ENCODE data around the gene FERMT3. TPM values are rescaled to one million over a fixed set of nuclear protein-coding genes. Genes with fewer than 3 reads are reported as not detected.
A peak's percentile ranks its signal among the peaks of the same experiment; 100 is the strongest.

The FERMT3 gene
- total and polyA plus RNA-seq, 4 donors: 3.4 to 47.2 (median 9.7) TPM

DNA sequence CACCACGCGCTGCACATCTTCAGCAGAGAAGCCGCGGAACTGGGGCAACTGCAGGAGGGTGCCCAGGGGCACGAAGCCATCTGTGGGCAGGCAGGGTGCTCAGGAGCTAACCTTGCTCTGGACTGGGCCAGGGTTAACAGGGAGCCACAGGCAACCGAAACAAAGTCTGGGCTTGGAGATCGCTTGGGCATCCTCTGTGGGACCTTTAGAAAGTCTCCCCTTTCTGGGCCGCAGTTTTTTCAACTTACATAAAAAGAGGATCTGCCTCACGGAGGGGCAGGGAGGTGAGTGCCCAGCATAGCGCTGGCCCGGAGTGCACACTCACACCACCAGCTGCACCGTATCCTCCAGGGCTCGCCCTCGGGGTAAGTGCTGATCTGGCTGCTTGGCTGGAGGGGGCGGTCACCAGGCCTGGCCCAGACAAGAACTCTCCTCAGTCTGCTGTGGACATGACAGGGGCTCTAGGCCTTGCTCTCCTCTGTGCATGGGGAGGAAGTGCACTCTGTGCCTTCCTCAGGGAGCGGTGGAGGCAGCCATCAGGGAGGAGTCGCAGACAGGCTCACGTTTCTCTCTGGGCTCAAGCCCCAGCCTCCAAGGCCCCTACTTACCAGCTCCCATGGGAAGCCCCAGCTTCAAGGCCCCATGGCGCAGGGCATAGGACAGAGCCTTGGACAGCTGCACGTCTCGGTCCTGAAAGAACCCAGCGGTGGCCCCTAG, 18.5 kb downstream of the FERMT3 start:
- WGBS: 72% methylated on average over 22 of the region's 22 CpGs
- Histone ChIP-seq H3K27ac (ENCODE audit: low read depth in 1 of 2, low read length in 2 of 2) (peak overlapping the region; percentile 52 to 92), H3K9me3 (ENCODE audit: control insufficient read depth in 4 of 4, low read length in 3 of 4) (no peaks in the 10 kb centered on the region), H3K27me3 (ENCODE audit: control insufficient read depth in 4 of 4, insufficient read depth in 4 of 4, low read length in 3 of 4) (no peaks in the 10 kb centered on the region), H3K36me3 (ENCODE audit: control insufficient read depth in 4 of 4, insufficient read depth in 3 of 4, low read depth in 1 of 4, low read length in 3 of 4) (peaks cover 0 to 24% (median 8%) of the 10 kb centered on the region in 4 donors), H3K4me1 (ENCODE audit: control insufficient read depth in 4 of 4, insufficient read depth in 4 of 4, low read length in 3 of 4) (peaks cover 11 to 39% (median 26%) of the 10 kb centered on the region in 4 donors), H3K9ac (ENCODE audit: low read depth in 1 of 2, low read length in 2 of 2) (peak overlapping the region in 1 of 2 donors; percentile 45), H3K4me3 (ENCODE audit: low read depth in 1 of 3, low read length in 3 of 3) (peak overlapping the region; percentile 51 to 71 (median 67))
- TF ChIP-seq YY1 (IDR thresholded peaks at IDR 0.05): no peak
- no peak for TF ChIP-seq GABPA (IDR thresholded peaks at IDR 0.05 in 1 of 2, conservative IDR thresholded peaks at IDR 0.05 in 1 of 2)
- no peak for TF ChIP-seq FOXA1 (IDR thresholded peaks at IDR 0.05)
- TF ChIP-seq SP1 (IDR thresholded peaks at IDR 0.05): no peak
- TF ChIP-seq RXRA (IDR thresholded peaks at IDR 0.05): no peak
- TF ChIP-seq, protein P1, sequence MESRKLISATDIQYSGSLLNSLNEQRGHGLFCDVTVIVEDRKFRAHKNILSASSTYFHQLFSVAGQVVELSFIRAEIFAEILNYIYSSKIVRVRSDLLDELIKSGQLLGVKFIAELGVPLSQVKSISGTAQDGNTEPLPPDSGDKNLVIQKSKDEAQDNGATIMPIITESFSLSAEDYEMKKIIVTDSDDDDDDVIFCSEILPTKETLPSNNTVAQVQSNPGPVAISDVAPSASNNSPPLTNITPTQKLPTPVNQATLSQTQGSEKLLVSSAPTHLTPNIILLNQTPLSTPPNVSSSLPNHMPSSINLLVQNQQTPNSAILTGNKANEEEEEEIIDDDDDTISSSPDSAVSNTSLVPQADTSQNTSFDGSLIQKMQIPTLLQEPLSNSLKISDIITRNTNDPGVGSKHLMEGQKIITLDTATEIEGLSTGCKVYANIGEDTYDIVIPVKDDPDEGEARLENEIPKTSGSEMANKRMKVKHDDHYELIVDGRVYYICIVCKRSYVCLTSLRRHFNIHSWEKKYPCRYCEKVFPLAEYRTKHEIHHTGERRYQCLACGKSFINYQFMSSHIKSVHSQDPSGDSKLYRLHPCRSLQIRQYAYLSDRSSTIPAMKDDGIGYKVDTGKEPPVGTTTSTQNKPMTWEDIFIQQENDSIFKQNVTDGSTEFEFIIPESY (IDR thresholded peaks at IDR 0.05): no peak
- TF ChIP-seq RAD21 (IDR thresholded peaks at IDR 0.05): no peak
- TF ChIP-seq JUND (IDR thresholded peaks at IDR 0.05): no peak
- TF ChIP-seq, protein P2, sequence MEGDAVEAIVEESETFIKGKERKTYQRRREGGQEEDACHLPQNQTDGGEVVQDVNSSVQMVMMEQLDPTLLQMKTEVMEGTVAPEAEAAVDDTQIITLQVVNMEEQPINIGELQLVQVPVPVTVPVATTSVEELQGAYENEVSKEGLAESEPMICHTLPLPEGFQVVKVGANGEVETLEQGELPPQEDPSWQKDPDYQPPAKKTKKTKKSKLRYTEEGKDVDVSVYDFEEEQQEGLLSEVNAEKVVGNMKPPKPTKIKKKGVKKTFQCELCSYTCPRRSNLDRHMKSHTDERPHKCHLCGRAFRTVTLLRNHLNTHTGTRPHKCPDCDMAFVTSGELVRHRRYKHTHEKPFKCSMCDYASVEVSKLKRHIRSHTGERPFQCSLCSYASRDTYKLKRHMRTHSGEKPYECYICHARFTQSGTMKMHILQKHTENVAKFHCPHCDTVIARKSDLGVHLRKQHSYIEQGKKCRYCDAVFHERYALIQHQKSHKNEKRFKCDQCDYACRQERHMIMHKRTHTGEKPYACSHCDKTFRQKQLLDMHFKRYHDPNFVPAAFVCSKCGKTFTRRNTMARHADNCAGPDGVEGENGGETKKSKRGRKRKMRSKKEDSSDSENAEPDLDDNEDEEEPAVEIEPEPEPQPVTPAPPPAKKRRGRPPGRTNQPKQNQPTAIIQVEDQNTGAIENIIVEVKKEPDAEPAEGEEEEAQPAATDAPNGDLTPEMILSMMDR (IDR thresholded peaks at IDR 0.05; ENCODE audit: low read depth, low read length, missing input control): no peak
- no peak for TF ChIP-seq TAF1 (conservative IDR thresholded peaks at IDR 0.05)
- TF ChIP-seq, protein P3, sequence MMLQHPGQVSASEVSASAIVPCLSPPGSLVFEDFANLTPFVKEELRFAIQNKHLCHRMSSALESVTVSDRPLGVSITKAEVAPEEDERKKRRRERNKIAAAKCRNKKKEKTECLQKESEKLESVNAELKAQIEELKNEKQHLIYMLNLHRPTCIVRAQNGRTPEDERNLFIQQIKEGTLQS (IDR thresholded peaks at IDR 0.05): no peak
- TF ChIP-seq, protein P4, sequence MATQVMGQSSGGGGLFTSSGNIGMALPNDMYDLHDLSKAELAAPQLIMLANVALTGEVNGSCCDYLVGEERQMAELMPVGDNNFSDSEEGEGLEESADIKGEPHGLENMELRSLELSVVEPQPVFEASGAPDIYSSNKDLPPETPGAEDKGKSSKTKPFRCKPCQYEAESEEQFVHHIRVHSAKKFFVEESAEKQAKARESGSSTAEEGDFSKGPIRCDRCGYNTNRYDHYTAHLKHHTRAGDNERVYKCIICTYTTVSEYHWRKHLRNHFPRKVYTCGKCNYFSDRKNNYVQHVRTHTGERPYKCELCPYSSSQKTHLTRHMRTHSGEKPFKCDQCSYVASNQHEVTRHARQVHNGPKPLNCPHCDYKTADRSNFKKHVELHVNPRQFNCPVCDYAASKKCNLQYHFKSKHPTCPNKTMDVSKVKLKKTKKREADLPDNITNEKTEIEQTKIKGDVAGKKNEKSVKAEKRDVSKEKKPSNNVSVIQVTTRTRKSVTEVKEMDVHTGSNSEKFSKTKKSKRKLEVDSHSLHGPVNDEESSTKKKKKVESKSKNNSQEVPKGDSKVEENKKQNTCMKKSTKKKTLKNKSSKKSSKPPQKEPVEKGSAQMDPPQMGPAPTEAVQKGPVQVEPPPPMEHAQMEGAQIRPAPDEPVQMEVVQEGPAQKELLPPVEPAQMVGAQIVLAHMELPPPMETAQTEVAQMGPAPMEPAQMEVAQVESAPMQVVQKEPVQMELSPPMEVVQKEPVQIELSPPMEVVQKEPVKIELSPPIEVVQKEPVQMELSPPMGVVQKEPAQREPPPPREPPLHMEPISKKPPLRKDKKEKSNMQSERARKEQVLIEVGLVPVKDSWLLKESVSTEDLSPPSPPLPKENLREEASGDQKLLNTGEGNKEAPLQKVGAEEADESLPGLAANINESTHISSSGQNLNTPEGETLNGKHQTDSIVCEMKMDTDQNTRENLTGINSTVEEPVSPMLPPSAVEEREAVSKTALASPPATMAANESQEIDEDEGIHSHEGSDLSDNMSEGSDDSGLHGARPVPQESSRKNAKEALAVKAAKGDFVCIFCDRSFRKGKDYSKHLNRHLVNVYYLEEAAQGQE (IDR thresholded peaks at IDR 0.05): no peak
- TF ChIP-seq FOXA2 (IDR thresholded peaks at IDR 0.05): no peak
- TF ChIP-seq HNF4A (conservative IDR thresholded peaks at IDR 0.05): no peak
- DNase-seq (ENCODE audit: low spot score): no peak
